H9 (cell line): ENCODE results near the gene CHD1. TPM values are rescaled to one million over a fixed set of nuclear protein-coding genes. Genes with fewer than 3 reads are reported as not detected.

Experiments
- DNase-seq: peaks from one replicate; pipeline ENCODE4 v3.0.0-alpha.2; 2017
- H2AFZ ChIP-seq: one replicate; pipeline ENCODE4 v1.6.1; 2013; ENCODE audit warnings: mild to moderate bottlenecking, low read length, control low read depth, moderate library complexity
- H2AK5ac ChIP-seq: 2 replicates; pipeline ENCODE4 v1.6.1; 2013; ENCODE audit warnings: low read length, control low read depth, mixed read lengths; ENCODE audit not compliant: insufficient read length
- H2BK120ac ChIP-seq: one replicate; pipeline ENCODE4 v1.6.1; 2013; ENCODE audit warnings: low read depth, mild to moderate bottlenecking, low read length, control low read depth, inconsistent platforms; ENCODE audit not compliant: poor library complexity, severe bottlenecking
- H2BK12ac ChIP-seq: 2 replicates; pipeline ENCODE4 v1.6.1; 2013; ENCODE audit warnings: low read length, control low read depth, mixed read lengths, low read depth; ENCODE audit not compliant: insufficient read length
- H2BK15ac ChIP-seq: 2 replicates; pipeline ENCODE4 v1.6.1; 2013; ENCODE audit warnings: low read depth, low read length, control low read depth
- H2BK20ac ChIP-seq: one replicate; pipeline ENCODE4 v1.6.1; 2013; ENCODE audit warnings: low read depth, mild to moderate bottlenecking, low read length, control low read depth, inconsistent platforms; ENCODE audit not compliant: poor library complexity, severe bottlenecking
- H2BK5ac ChIP-seq: 2 replicates; pipeline ENCODE4 v1.6.1; 2013; ENCODE audit warnings: low read length, control low read depth, mixed read lengths; ENCODE audit not compliant: insufficient read length
- H3K14ac ChIP-seq: 2 replicates; pipeline ENCODE4 v1.6.1; 2013; ENCODE audit warnings: low read length, control low read depth; ENCODE audit not compliant: insufficient read depth
- H3K18ac ChIP-seq: 2 replicates; pipeline ENCODE4 v1.6.1; 2013; ENCODE audit warnings: low read depth, mild to moderate bottlenecking, mixed read lengths, low read length, control low read depth; ENCODE audit not compliant: insufficient read length
- H3K23ac ChIP-seq: 2 replicates; pipeline ENCODE4 v1.6.1; 2013; ENCODE audit warnings: low read length, control low read depth, mixed read lengths, low read depth; ENCODE audit not compliant: insufficient read length
- H3K23me2 ChIP-seq: 2 replicates; pipeline ENCODE4 v1.6.1; 2013; ENCODE audit warnings: low read depth, mild to moderate bottlenecking, mixed read lengths, low read length, control low read depth; ENCODE audit not compliant: insufficient read length, poor library complexity, severe bottlenecking
- H3K27ac ChIP-seq: 2 replicates; pipeline ENCODE4 v1.5.1; 2013; ENCODE audit warnings: low read length, control low read depth, mixed read lengths, low read depth; ENCODE audit not compliant: insufficient read length
- H3K27me3 ChIP-seq: 2 replicates; pipeline ENCODE4 v1.6.1; 2013; ENCODE audit warnings: low read length, control low read depth, inconsistent platforms; ENCODE audit not compliant: insufficient read depth
- H3K4ac ChIP-seq: 2 replicates; pipeline ENCODE4 v1.6.1; 2013; ENCODE audit warnings: low read depth, mild to moderate bottlenecking, control low read depth, inconsistent platforms, low read length, moderate library complexity
- H3K4me1 ChIP-seq: 2 replicates; pipeline ENCODE4 v1.6.1; 2013; ENCODE audit warnings: low read length, control low read depth, inconsistent platforms; ENCODE audit not compliant: insufficient read depth
- H3K4me2 ChIP-seq: 2 replicates; pipeline ENCODE4 v1.6.1; 2013; ENCODE audit warnings: low read length, control low read depth, mixed read lengths; ENCODE audit not compliant: insufficient read length, insufficient read depth
- H3K56ac ChIP-seq: 2 replicates; pipeline ENCODE4 v1.6.1; 2013; ENCODE audit warnings: low read depth, mild to moderate bottlenecking, mixed read lengths, low read length, control low read depth; ENCODE audit not compliant: insufficient read length
- H3K79me1 ChIP-seq: 2 replicates; pipeline ENCODE4 v1.6.1; 2013; ENCODE audit warnings: low read depth, mild to moderate bottlenecking, moderate library complexity, low read length, control low read depth, inconsistent platforms; ENCODE audit not compliant: insufficient read depth, poor library complexity, severe bottlenecking
- H3K79me2 ChIP-seq: 2 replicates; pipeline ENCODE4 v1.6.1; 2013; ENCODE audit warnings: low read length, control low read depth, inconsistent platforms; ENCODE audit not compliant: insufficient read depth
- H3K9ac ChIP-seq: 2 replicates; pipeline ENCODE4 v1.6.1; 2013; ENCODE audit warnings: low read length, control low read depth, mixed read lengths; ENCODE audit not compliant: insufficient read length; ENCODE audit errors: extremely low read depth
- H3K9me3 ChIP-seq: one replicate; pipeline ENCODE4 v1.6.1; 2013; ENCODE audit warnings: low read depth, low read length, inconsistent platforms; ENCODE audit not compliant: control insufficient read depth
- H3T11ph ChIP-seq: one replicate; pipeline ENCODE4 v1.6.1; 2013; ENCODE audit warnings: mild to moderate bottlenecking, low read length, control low read depth, inconsistent platforms
- H4K20me1 ChIP-seq: one replicate; pipeline ENCODE4 v1.6.1; 2013; ENCODE audit not compliant: control insufficient read depth, insufficient read length, insufficient read depth
- H4K5ac ChIP-seq: 2 replicates; pipeline ENCODE4 v1.6.1; 2013; ENCODE audit warnings: low read depth, mild to moderate bottlenecking, mixed read lengths, low read length, control low read depth; ENCODE audit not compliant: insufficient read length
- H4K8ac ChIP-seq: replicated peaks from 2 replicates; pipeline ENCODE4 v1.6.1; 2013; ENCODE audit warnings: low read length, control low read depth, mixed read lengths, low read depth; ENCODE audit not compliant: insufficient read length
- H4K91ac ChIP-seq: 2 replicates; pipeline ENCODE4 v1.6.1; 2013; ENCODE audit warnings: low read depth, mild to moderate bottlenecking, moderate library complexity, mixed read lengths, low read length, control low read depth; ENCODE audit not compliant: insufficient read length
- H3K27ac Mint-ChIP-seq, 3 experiments: 2 replicates in 2 of 3; 3 replicates in 1 of 3; pipeline ENCODE4 v1.8.0; 2020 to 2021; ENCODE audit warnings: mixed read lengths in 3 of 3, mild to moderate bottlenecking in 1 of 3, moderate library complexity in 1 of 3
- H3K27me3 Mint-ChIP-seq: 2 replicates; pipeline ENCODE4 v1.8.0; 2021; ENCODE audit warnings: low read depth, mild to moderate bottlenecking, moderate library complexity, mixed read lengths
- H3K36me3 Mint-ChIP-seq, 3 experiments: 2 replicates in 2 of 3; 3 replicates in 1 of 3; pipeline ENCODE4 v1.8.0; 2020 to 2021; ENCODE audit warnings: low read depth in 3 of 3, mixed read lengths in 3 of 3; ENCODE audit not compliant: insufficient read depth in 1 of 3
- H3K4me1 Mint-ChIP-seq, 2 experiments: 2 replicates each; pipeline ENCODE4 v1.8.0; 2020; ENCODE audit warnings: mixed read lengths in 2 of 2
- H3K4me3 Mint-ChIP-seq, 2 experiments: 2 replicates in 1 of 2; 3 replicates in 1 of 2; pipeline ENCODE4 v1.8.0; 2020 to 2021; ENCODE audit warnings: mild to moderate bottlenecking in 2 of 2, mixed read lengths in 2 of 2, moderate library complexity in 1 of 2
- H3K9me3 Mint-ChIP-seq, 2 experiments: 2 replicates in 1 of 2; 3 replicates in 1 of 2; pipeline ENCODE4 v1.8.0; 2020; ENCODE audit warnings: mild to moderate bottlenecking in 2 of 2, mixed read lengths in 2 of 2, moderate library complexity in 1 of 2
- CTCF ChIP-seq: fragments of 200-600 bp; sonication (generic); conservative IDR thresholded peaks from 3 replicates; pipeline ENCODE4 v1.8.0; 2021; ENCODE audit warnings: antibody characterized with exemption, mild to moderate bottlenecking
- WGBS: extraction: QIAGEN DNeasy Blood & Tissue Kit; methylation state at CpG from one replicate; pipeline ENCODE4 v1.1.7; 2013; ENCODE audit warnings: missing lambda C conversion rate, low lambda C conversion rate, mixed read lengths; ENCODE audit not compliant: insufficient read length; ENCODE audit errors: extremely low coverage; 5-methylcytosine and 5-hydroxymethylcytosine counted together
- total RNA-seq: library from RNA; stranded (reverse); gene quantifications from 2 replicates; pipeline ENCODE4 v1.2.1, GENCODE V29; 2021

The CHD1 gene
- total RNA-seq, 1 experiment from 2014 or later, result 62.7 TPM

- Histone ChIP-seq H4K5ac (no peak overlapping the region), H2BK15ac (no peak overlapping the region), H4K20me1 (no peaks in the 10 kb centered on the region), H2AK5ac (no peak overlapping the region), H2BK5ac (no peak overlapping the region), H3K79me1 (no peaks in the 10 kb centered on the region), H2AFZ (no peak overlapping the region), H3K4me2 (no peak overlapping the region), H3K79me2 (no peaks in the 10 kb centered on the region), H3K27me3 (no peaks in the 10 kb centered on the region), H4K8ac (no peak overlapping the region), H3K4ac (no peak overlapping the region), H3K4me1 (no peaks in the 10 kb centered on the region), H3T11ph (no peak overlapping the region), H3K14ac (no peak overlapping the region), H4K91ac (no peak overlapping the region), H3K27ac (no peak overlapping the region), H2BK12ac (no peak overlapping the region), H2BK20ac (no peak overlapping the region), H3K9me3 (no peaks in the 10 kb centered on the region), H3K23ac (no peak overlapping the region), H3K23me2 (no peaks in the 10 kb centered on the region), H2BK120ac (no peak overlapping the region), H3K18ac (no peak overlapping the region), H3K56ac (no peak overlapping the region), H3K9ac (no peak overlapping the region)
- DNase-seq, result no peak
- Mint-ChIP-seq H3K27ac (no peak overlapping the region), H3K27me3 (no peaks in the 10 kb centered on the region), H3K9me3 (peaks cover 34 to 36% of the 10 kb centered on the region in 2 experiments), H3K4me3 (no peak overlapping the region), H3K4me1 (no peaks in the 10 kb centered on the region), H3K36me3 (peaks cover 16 to 30% (median 18%) of the 10 kb centered on the region in 3 experiments)
- TF ChIP-seq CTCF, result no peak
- WGBS, result no CpG with 5 or more reads among the region's 1 CpG
Observed at GRCh38 chr5:98805070-98805469, 123.7 kb downstream of the CHD1 start.
